ENCODE measurements around the gene IGSF1.
A peak's percentile ranks its signal among the peaks of the same experiment; 100 is the strongest.
"Not testable (repeated sequence)": the region's sequence is repeated elsewhere in the genome, so short reads cannot be mapped to it uniquely, and the experiment has no call there.

IGSF1 gene

DNA sequence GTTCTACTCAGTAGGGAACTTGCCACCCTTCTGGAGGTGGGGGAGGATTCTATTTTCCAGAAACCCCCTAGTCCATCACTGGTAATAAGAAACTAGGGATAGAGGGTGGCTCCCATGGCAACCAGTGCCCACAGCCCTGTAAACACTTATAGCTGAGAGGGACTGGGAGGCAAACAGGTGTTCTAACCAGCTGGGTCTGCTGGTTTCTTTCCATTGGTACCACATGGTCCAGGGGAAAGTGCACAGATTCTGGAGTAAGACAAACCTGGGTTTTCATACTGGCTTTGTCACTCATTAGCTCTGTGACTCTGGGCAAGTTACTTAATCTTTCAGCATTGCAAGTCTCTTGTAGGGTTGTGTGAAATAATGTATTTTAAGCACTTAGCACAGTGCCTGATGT lies 26.9 kb downstream of the IGSF1 start:
- TF ChIP-seq, protein P1, sequence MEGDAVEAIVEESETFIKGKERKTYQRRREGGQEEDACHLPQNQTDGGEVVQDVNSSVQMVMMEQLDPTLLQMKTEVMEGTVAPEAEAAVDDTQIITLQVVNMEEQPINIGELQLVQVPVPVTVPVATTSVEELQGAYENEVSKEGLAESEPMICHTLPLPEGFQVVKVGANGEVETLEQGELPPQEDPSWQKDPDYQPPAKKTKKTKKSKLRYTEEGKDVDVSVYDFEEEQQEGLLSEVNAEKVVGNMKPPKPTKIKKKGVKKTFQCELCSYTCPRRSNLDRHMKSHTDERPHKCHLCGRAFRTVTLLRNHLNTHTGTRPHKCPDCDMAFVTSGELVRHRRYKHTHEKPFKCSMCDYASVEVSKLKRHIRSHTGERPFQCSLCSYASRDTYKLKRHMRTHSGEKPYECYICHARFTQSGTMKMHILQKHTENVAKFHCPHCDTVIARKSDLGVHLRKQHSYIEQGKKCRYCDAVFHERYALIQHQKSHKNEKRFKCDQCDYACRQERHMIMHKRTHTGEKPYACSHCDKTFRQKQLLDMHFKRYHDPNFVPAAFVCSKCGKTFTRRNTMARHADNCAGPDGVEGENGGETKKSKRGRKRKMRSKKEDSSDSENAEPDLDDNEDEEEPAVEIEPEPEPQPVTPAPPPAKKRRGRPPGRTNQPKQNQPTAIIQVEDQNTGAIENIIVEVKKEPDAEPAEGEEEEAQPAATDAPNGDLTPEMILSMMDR (IDR thresholded peaks at IDR 0.05; ENCODE audit: insufficient read depth, missing control alignments): no peak
- FAIRE-seq (no peak), DNase-seq (ENCODE audit: insufficient read length, low spot score) (no peak)

DNA sequence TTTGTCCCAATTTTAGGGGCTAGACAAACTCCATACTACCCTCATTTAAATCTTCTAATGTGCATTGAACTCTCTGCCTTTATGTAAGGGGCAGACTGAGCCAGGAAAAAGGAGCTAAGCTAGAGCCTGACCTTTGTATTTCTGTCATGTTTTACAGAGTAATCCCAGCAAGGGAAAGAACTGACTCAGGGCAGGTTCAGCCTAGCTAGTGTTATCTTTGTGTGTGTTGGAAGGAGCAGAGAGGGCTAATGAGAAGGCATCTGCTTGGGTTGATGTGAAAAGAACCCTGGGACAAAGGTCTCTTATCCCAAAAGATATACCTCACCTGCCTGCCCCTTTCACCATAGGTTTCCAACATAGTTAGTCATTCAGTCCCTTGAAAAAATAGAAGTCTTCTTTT lies 31.7 kb downstream of the IGSF1 start:
- no peak for DNase-seq (ENCODE audit: insufficient read length, low spot score)
- TF ChIP-seq, protein P1 (IDR thresholded peaks at IDR 0.05; ENCODE audit: insufficient read depth, missing control alignments): no peak
- FAIRE-seq: peak; percentile 41

DNA sequence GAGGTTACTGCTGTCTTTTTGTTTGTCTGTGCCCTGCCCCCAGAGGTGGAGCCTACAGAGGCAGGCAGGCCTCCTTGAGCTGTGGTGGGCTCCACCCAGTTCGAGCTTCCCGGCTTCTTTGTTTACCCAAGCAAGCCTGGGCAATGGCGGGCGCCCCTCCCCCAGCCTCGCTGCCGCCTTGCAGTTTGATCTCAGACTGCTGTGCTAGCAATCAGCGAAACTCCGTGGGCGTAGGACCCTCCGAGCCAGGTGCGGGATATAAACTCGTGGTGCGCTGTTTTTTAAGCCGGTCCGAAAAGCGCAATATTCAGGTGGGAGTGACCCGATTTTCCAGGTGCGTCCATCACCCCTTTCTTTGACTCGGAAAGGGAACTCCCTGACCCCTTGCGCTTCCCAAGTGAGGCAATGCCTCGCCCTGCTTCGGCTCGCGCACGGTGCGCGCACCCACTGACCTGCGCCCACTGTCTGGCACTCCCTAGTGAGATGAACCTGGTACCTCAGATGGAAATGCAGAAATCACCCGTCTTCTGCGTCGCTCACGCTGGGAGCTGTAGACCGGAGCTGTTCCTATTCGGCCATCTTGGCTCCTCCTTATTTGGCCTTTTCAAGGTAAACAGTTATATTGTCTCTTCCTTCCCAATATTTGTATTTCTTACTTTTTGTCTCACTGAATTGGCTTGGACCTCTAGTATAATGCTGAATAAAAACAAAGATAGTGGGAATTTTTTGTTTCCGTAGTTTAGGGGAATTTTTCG lies 37.9 kb downstream of the IGSF1 start:
- not testable (repeated sequence) for FAIRE-seq; DNase-seq (ENCODE audit: insufficient read length, low spot score)

DNA sequence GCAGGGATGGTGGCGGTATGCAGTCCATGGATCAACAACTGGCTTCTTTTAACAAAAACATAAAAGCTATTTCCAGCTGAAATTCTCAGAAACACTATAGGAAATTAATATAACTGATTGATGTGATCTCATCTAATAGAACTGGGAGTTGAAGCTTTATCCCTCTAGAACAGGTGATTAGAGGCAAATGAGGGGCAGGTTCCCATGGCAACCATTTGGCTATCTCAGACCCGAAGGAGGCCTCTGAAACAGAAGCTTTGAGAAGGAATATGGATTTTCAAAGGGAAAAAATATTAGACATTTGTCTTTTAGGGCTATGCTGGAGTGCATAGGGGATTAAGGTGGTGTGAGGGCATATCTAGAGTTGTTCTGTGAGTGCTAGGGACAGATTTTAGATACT lies 50.0 kb downstream of the IGSF1 start:
- TF ChIP-seq, protein P1 (IDR thresholded peaks at IDR 0.05; ENCODE audit: insufficient read depth, missing control alignments): no peak
- DNase-seq (ENCODE audit: insufficient read length, low spot score) (no peak), FAIRE-seq (no peak)

DNA sequence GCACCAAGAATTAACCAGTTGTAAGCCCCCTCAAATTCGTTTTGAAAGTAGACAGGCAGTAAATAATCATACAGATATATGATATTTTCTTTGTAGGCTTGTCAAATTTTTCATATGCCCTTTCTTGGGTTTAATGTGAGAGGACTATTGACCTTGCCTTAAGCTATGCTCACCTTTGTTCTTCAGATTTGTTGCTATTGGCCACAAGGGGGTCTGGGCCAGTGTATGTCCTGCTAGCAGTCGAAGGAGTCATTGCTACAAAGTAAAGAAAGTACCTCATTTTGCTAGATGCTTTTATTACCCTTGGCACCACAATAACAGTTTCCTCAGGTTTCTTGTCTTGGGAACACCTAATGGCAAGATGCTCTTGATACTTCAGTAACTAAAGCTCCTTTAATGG lies 51.7 kb downstream of the IGSF1 start:
- TF ChIP-seq, protein P1 (IDR thresholded peaks at IDR 0.05; ENCODE audit: insufficient read depth, missing control alignments): no peak
- FAIRE-seq: no peak
- DNase-seq (ENCODE audit: insufficient read length, low spot score): no peak

DNA sequence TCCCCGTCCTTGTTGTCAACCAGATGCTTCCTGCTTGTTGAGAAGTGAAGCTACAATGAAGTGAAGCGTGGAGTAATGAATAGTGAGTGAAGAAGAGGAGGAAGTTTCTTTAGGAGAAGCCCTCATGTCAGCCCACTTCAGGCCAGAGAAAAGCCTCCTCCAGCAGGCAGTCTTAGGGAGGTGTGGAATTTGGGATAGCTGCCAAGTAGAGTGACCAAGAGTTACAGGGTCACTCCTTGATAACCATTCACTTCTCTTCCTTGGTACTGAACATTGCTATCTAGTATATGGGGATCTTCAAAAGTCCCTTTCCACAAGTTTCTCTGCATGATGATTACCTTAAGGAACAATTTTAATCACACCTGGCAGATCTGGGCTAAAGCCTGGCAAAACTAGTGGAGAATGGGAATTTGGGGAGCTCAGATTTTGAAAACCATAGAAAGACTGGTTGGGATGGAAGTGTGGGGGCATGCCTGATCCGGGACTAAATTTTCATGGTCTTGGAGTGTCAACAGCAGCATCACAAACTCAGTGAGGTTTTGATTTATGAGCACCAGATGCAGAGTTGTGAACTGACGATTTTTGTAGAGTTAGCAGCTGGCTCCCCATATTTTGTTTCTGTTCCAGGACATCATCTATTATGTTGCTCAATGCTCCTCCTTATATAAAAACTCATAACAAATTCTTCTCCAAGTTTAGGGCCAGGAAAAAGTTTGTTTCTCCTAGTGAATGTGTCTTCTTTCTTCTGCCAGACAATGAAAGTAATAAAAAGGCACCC lies 53.1 kb downstream of the IGSF1 start:
- no peak for DNase-seq (ENCODE audit: insufficient read length, low spot score)
- TF ChIP-seq, protein P1 (IDR thresholded peaks at IDR 0.05; ENCODE audit: insufficient read depth, missing control alignments): no peak
- FAIRE-seq: no peak

DNA sequence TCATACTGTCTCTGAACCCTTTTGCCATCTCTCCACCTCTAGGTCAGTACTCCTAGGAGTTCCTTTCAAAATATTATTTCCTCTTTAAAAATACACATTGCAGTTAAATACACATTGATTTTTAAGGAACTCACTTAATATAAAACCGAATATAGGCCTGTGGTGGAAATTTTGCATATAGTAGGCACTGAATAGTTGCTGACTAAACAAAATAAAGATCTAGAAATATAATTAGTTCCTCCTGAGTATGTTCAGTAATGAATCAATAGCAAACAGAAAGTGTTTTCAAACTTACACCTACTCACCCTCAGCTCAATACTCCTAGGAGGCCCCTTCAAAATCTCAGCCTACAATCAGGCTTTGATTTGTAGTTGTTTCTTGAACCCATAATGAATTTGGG lies 61.5 kb downstream of the IGSF1 start:
- FAIRE-seq (peak; percentile 38), DNase-seq (ENCODE audit: insufficient read length, low spot score) (no peak)
- TF ChIP-seq, protein P1 (IDR thresholded peaks at IDR 0.05; ENCODE audit: insufficient read depth, missing control alignments): no peak
